D721Med (cell line): Measurements from ENCODE around the gene FBXW11.

ENCODE experiments used
- DNase-seq: peaks from one replicate; pipeline ENCODE4 v3.0.0; 2011; ENCODE audit warnings: low spot score; ENCODE audit not compliant: insufficient read length
- FAIRE-seq: peaks from 2 replicates; lab custom pipeline; 2011; peaks lifted over from hg19 to GRCh38; lab: Jason Lieb, UNC
- CTCF ChIP-seq: IDR thresholded peaks from 2 replicates; pipeline ENCODE4 v1.5.1; 2012; ENCODE audit warnings: mild to moderate bottlenecking, control low read depth; ENCODE audit not compliant: insufficient read depth; ENCODE audit errors: missing control alignments

Gene FBXW11

GRCh38 chr5:171858303-171858702 lies 148.1 kb downstream of the FBXW11 start:
- TF ChIP-seq CTCF: peak; percentile 18
- FAIRE-seq (no peak), DNase-seq (no peak)

GRCh38 chr5:171857489-171857876 lies 149.0 kb downstream of the FBXW11 start:
- DNase-seq: no peak
- FAIRE-seq: no peak
- no peak for TF ChIP-seq CTCF

GRCh38 chr5:171855798-171856763 lies 150.4 kb downstream of the FBXW11 start:
- no peak for TF ChIP-seq CTCF
- DNase-seq (no peak), FAIRE-seq (no peak)

GRCh38 chr5:171855265-171855664 lies 151.2 kb downstream of the FBXW11 start:
- FAIRE-seq (no peak), DNase-seq (no peak)
- TF ChIP-seq CTCF: no peak

GRCh38 chr5:171852255-171852681 lies 154.2 kb downstream of the FBXW11 start:
- DNase-seq: no peak

GRCh38 chr5:171851251-171851650 lies 155.2 kb downstream of the FBXW11 start:
- DNase-seq: no peak
- no peak for TF ChIP-seq CTCF
- no peak for FAIRE-seq

More at GRCh38 chr5:171852255-171852681, 154.2 kb downstream of the FBXW11 start:
- TF ChIP-seq CTCF: no peak
- FAIRE-seq: no peak
